ENCODE data around the gene AGPS. TPM values are rescaled to one million over a fixed set of nuclear protein-coding genes. Genes with fewer than 3 reads are reported as not detected.

AGPS gene
- total and polyA plus RNA-seq, 10 of the 15 experiments (the other 5 are each of a cell fraction or from before 2014, with no cell fraction given): 7.9 to 54.2 (median 38.7) TPM

GRCh38 chr2:177530561-177530960, 138.0 kb downstream of the AGPS start:
- in situ Hi-C loops (cut with MboI) (no loop called here), intact Hi-C loops (cut with micrococcal nuclease; ENCODE audit: unreplicated experiment) (no loop called here)
- Histone ChIP-seq H3K79me2 (ENCODE audit: control insufficient read depth, insufficient read depth, low read length) (no peaks in the 10 kb centered on the region), H3K9ac (ENCODE audit: control insufficient read depth, insufficient read depth, low read length) (no peak overlapping the region), H3K27ac (ENCODE audit: control insufficient read depth, insufficient read depth) (no peak overlapping the region), H3K4me2 (ENCODE audit: control insufficient read depth, insufficient read depth) (no peak overlapping the region), H3K36me3 (ENCODE audit: control insufficient read depth in 2 of 2, insufficient read depth in 2 of 2, low read length in 1 of 2) (no peaks in the 10 kb centered on the region; a peak in 1 of 4 replicates), H3K9me3 (replicated peaks; ENCODE audit: control insufficient read depth, insufficient read depth, low read length) (no peaks in the 10 kb centered on the region), H3K4me1 (ENCODE audit: control insufficient read depth, insufficient read depth, low read length) (no peaks in the 10 kb centered on the region), H3K4me3 (no peak overlapping the region), H2AFZ (ENCODE audit: control insufficient read depth, low read depth, low read length) (no peak overlapping the region), H3K27me3 (replicated peaks in 1 of 2; ENCODE audit: control insufficient read depth in 2 of 2, insufficient read depth in 2 of 2, low read length in 1 of 2) (no peaks in the 10 kb centered on the region), H4K20me1 (ENCODE audit: control insufficient read depth, insufficient read depth) (no peaks in the 10 kb centered on the region)
- ChIA-PET SMC1A (ENCODE audit: uncharacterized antibody, unreplicated experiment) (interaction anchor here (1.1 to 4.5 kb wide), 3 partner anchors 8 to 19 kb away, joined by 3 to 19 read pairs (median 4); no protein-coding TSS in a partner anchor), CTCF (interaction anchor here (0.7 to 1.6 kb wide), 4 partner anchors 22 to 233 kb away, joined by 3 to 5 read pairs (median 4); a partner anchor contains a TSS), RAD21 (ENCODE audit: unreplicated experiment) (interaction anchor here (1.6 kb wide), 1 partner anchor 11 kb away, joined by 3 read pairs; no protein-coding TSS in a partner anchor), POLR2A (interaction anchor here (0.6 kb wide), 1 partner anchor 35 kb away, joined by 4 read pairs; no protein-coding TSS in a partner anchor)
- TF ChIP-seq ZNF217 (IDR thresholded peaks at IDR 0.05) (no peak), ZNF592 (IDR thresholded peaks at IDR 0.05) (no peak), RBBP5 (conservative IDR thresholded peaks at IDR 0.05) (no peak), WRNIP1 (IDR thresholded peaks at IDR 0.05; ENCODE audit: borderline replicate concordance, low read depth, low read length) (no peak), YBX1 (IDR thresholded peaks at IDR 0.05) (no peak), TARDBP (IDR thresholded peaks at IDR 0.05; ENCODE audit: borderline replicate concordance) (no peak), NR2F1 (conservative IDR thresholded peaks at IDR 0.05) (no peak)
- ATAC-seq: no peak
- no peak for DNase-seq (ENCODE audit: low read depth, low spot score)
- FAIRE-seq: peak; percentile 41
- BruUV-seq (replicated peaks): no TSS peak
